Peyer's patch (tissue), 4 donors: Measurements from ENCODE around the gene PDLIM5. TPM values are rescaled to one million over a fixed set of nuclear protein-coding genes. Genes with fewer than 3 reads are reported as not detected.

Experiments
- DNase-seq, 3 donors: peaks; one replicate each; pipeline ENCODE4 v3.0.0-alpha.2; 2017 to 2019
- H3K27ac ChIP-seq, 4 donors: fragments of 200-600 bp; sonication (generic); one replicate each; pipeline ENCODE4 v1.5.1; 2016 to 2019
- H3K27me3 ChIP-seq, 2 donors: fragments of 200-600 bp; sonication (generic); one replicate each; pipeline ENCODE4 v1.5.1; 2019
- H3K36me3 ChIP-seq, 3 donors: fragments of 200-600 bp; sonication (generic); one replicate each; pipeline ENCODE4 v1.5.1; 2016 to 2019
- H3K4me1 ChIP-seq, 4 donors: fragments of 200-600 bp; sonication (generic); one replicate each; pipeline ENCODE4 v1.5.1; 2016 to 2019
- H3K4me3 ChIP-seq, 4 donors: fragments of 200-600 bp; sonication (generic); 1 replicate in 3 of 4; 2 replicates in 1 of 4; pipeline ENCODE4 v1.5.1; 2016 to 2019; ENCODE audit warnings: mild to moderate bottlenecking in 1 of 4
- H3K9me3 ChIP-seq, 4 donors: fragments of 200-600 bp; sonication (generic); one replicate each; pipeline ENCODE4 v1.5.1; 2016 to 2019; ENCODE audit warnings: mild to moderate bottlenecking in 1 of 4
- POLR2A ChIP-seq, 2 donors: fragments of 450-650 bp; IDR thresholded peaks; one replicate each; pipeline ENCODE4 v1.5.1; 2017; ENCODE audit warnings: antibody characterized with exemption in 2 of 2, mild to moderate bottlenecking in 2 of 2, moderate library complexity in 2 of 2
- total RNA-seq, 4 donors: library from RNA; depleted of rRNA; stranded (reverse); fragments of >200 nt; gene quantifications; one replicate each; pipeline ENCODE4 v1.1.0, GENCODE V29; 2016
- TF ChIP-seq, protein P1 (sequence below), 6 experiments: fragments of 450-650 bp in 4 of 6; fragments of 200-600 bp in 2 of 6; sonication (generic) in 1 of 6; IDR thresholded peaks; one replicate each; pipeline ENCODE4 v1.5.1; 2017 to 2019; ENCODE audit warnings: antibody characterized with exemption in 6 of 6, mild to moderate bottlenecking in 3 of 6, moderate library complexity in 1 of 6

Gene PDLIM5
- total RNA-seq, 4 donors from 2014 or later = 112 to 197 (median 158) TPM

DNA sequence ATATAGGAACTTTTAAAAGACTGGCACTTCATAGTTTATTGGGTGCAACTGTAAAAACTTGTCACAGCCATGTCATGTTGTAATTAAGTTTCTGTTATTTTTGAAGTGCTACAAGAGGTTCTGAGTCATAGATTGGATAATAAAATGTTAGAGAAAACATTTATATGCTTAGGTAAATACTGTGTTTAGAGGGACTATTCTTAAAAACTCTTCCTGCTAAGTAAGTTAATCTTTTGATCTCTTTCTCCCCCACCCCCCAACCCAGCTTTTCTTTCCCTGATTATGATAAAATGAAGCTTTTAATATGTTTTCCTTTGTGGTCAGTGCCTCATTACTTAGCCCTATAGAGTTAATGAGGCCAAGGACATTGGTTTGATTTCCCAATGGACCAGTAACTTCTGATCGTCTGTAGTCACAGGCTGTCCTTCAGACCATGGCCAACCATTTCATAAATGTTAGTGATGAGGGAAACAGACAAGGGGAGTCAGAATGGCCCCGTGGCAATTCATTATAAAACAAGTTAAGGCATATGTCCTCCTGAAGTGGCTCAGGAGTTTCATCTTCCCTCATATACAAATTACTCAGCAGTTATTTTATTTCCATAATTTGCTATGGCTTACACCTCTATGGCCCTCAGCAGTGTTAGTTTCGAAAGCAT is 3.9 kb upstream of the PDLIM5 start:
- Histone ChIP-seq H3K36me3 (no peaks in the 10 kb centered on the region), H3K4me3 (no peak overlapping the region), H3K4me1 (peaks cover 0 to 6% (median 0%) of the 10 kb centered on the region in 4 donors), H3K27ac (peak overlapping the region in 1 of 4 donors; percentile 0), H3K9me3 (peaks cover 0 to 3% (median 0%) of the 10 kb centered on the region in 4 donors), H3K27me3 (no peaks in the 10 kb centered on the region)
- no peak for DNase-seq
- TF ChIP-seq POLR2A (IDR thresholded peaks at IDR 0.05) = no peak
- TF ChIP-seq, protein P1, sequence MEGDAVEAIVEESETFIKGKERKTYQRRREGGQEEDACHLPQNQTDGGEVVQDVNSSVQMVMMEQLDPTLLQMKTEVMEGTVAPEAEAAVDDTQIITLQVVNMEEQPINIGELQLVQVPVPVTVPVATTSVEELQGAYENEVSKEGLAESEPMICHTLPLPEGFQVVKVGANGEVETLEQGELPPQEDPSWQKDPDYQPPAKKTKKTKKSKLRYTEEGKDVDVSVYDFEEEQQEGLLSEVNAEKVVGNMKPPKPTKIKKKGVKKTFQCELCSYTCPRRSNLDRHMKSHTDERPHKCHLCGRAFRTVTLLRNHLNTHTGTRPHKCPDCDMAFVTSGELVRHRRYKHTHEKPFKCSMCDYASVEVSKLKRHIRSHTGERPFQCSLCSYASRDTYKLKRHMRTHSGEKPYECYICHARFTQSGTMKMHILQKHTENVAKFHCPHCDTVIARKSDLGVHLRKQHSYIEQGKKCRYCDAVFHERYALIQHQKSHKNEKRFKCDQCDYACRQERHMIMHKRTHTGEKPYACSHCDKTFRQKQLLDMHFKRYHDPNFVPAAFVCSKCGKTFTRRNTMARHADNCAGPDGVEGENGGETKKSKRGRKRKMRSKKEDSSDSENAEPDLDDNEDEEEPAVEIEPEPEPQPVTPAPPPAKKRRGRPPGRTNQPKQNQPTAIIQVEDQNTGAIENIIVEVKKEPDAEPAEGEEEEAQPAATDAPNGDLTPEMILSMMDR (IDR thresholded peaks at IDR 0.05) = no peak

DNA sequence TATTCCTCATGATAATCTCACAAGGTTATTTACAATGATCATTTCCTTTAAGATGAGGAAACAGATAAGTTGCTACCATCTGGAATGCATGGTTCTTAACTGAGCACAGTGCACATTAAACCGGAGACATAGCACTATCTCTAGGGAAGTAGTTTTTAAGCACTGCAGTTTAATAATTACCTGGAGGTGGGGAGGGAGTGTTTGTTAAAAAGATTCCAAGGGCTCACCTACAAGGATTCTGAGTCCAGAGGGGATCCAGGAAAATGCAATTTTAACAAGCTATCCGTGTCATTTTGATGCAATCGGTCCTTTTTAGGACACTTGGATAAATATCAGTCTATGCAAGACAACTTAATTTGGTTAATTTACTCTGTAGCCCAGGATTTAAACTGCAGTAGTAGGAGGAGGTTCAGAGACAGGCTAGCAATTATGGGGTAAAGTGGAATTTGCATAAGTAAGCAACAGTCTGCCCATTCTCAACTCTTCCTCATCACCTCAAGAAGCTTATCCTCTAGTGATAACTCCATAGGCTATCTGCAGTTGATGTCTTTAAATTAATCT is 2.8 kb upstream of the PDLIM5 start:
- DNase-seq = no peak
- TF ChIP-seq, protein P1 (IDR thresholded peaks at IDR 0.05) = no peak
- TF ChIP-seq POLR2A (IDR thresholded peaks at IDR 0.05) = no peak
- H3K36me3 ChIP-seq = no peaks in the 10 kb centered on the region
- peaks cover 0 to 6% (median 0%) of the 10 kb centered on the region in 4 donors for H3K4me1 ChIP-seq
- H3K27me3 ChIP-seq = no peaks in the 10 kb centered on the region
- peaks cover 0 to 3% (median 0%) of the 10 kb centered on the region in 4 donors for H3K9me3 ChIP-seq
- peak overlapping the region in 1 of 4 donors; percentile 27 for H3K27ac ChIP-seq
- H3K4me3 ChIP-seq = no peak overlapping the region

DNA sequence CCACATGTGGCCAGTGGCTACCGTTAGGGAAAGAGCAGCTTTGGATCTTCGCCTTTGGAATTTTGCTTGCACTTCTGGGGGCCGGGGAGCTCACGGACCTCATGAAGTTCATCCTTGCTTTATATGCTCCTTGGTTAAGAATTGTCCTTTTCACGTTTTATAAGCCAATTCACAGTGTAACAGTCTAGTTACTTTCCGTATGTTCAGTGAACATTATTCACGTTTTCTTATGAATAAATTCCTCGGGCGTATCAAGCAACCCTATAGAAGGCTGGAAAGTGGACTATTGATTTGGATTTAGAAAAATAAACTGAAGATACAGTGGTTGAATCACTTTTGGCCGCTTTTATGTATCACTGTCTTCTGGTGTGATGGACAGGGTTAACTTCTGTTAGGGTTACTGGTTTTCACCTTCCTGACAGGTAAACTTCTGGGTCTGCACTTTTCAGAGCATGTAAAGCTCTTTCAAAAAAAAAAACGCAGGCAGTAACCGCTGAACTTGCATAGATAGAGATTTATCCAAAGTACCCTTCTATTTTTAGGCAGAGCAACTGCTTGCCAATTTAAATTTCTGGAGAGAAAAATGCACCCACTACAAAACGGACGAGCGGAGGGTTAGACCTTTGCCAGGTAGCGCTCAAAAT is 569 bp upstream of the PDLIM5 start:
- peaks cover 0 to 17% (median 0%) of the 10 kb centered on the region in 4 donors for H3K4me1 ChIP-seq
- no peaks in the 10 kb centered on the region for H3K27me3 ChIP-seq
- H3K4me3 ChIP-seq = peak overlapping the region; percentile 90 to 99 (median 92)
- DNase-seq = no peak
- peak overlapping the region; percentile 89 to 100 (median 96) for H3K27ac ChIP-seq
- H3K9me3 ChIP-seq = peaks cover 0 to 3% (median 0%) of the 10 kb centered on the region in 4 donors
- no peak for TF ChIP-seq POLR2A (IDR thresholded peaks at IDR 0.05)
- TF ChIP-seq, protein P1 (IDR thresholded peaks at IDR 0.05) = no peak
- H3K36me3 ChIP-seq = peaks cover 0 to 4% (median 0%) of the 10 kb centered on the region in 3 donors

DNA sequence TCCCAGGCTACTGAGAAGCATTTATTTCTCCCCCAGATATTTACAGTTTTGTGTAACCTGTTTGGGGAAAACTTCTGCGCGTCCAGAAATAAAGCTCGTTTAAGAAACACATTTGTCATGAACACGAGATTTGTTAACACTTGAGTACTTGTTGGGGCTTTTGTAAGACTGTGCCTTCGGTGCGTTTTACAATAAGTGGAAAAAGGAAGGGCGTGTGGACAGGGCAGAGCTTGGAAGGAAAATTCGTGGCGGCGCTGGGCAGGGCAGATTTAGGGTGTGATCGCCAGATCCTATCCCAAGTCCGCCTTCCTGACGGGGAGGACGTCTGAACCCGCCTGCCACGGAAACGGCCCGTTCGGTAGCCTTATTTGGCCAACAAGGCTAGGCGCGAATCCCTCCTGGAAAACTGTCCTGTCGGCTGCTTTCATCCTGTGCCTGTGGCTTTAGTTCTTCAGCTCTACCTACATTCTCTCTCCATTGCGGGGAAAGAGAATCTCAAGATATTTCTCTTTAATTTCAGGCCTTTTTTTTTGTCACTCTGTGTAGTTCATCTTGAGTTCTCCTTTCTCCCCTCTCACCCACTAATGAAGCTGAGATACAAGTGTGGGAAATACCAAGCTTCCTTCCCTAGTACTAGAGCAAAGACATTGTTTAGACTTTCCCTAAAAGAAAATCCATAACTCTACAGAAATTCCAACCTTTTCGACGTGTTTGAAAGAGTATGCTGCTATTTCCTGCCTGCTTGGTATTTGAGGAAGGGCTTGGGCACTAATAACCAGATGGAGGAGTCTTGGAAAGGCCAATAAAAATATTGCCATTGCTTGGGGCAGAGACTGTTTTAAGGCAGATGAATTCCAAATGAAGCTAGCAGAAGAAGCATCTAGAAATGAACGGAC is 982 bp downstream of the PDLIM5 start:
- peak; percentile 48 to 88 (median 86) for DNase-seq
- TF ChIP-seq, protein P1 (IDR thresholded peaks at IDR 0.05) = no peak
- peak; percentile 43 to 77 for TF ChIP-seq POLR2A (IDR thresholded peaks at IDR 0.05)
- no peaks in the 10 kb centered on the region for H3K27me3 ChIP-seq
- peak overlapping the region; percentile 89 to 100 (median 96) for H3K27ac ChIP-seq
- peak overlapping the region; percentile 90 to 99 (median 92) for H3K4me3 ChIP-seq
- peaks cover 0 to 22% (median 0%) of the 10 kb centered on the region in 4 donors for H3K4me1 ChIP-seq
- peaks cover 0 to 11% (median 0%) of the 10 kb centered on the region in 3 donors for H3K36me3 ChIP-seq
- H3K9me3 ChIP-seq = peaks cover 0 to 3% (median 0%) of the 10 kb centered on the region in 4 donors

DNA sequence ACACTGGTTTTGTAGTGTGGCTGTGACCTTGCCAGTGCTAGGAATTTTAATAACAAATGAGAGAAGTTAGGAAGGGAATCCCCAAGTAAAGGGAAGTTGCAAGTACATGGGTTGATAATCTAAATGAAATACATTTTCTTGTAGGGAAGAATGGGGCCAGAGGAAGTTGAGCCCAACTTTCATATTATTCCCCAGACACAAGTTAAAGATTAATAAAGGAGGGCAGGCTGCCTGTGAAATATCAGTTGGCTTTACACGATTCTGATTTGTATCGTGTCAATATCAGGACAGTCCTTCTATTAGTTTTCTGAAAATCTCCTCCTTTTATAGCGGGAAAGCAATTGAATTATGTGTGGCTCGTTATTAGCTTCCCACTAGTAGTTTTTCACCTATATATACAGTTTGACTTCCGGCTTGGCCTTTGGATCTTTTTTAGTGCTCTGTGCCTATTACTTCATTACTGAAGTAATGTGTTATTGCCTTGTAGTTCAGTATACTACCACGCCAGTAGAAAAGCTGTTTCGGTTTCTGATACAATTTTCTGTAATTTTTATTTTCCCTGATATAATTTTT is 1.7 kb downstream of the PDLIM5 start:
- no peaks in the 10 kb centered on the region for H3K27me3 ChIP-seq
- no peak for DNase-seq
- H3K36me3 ChIP-seq = peaks cover 0 to 11% (median 0%) of the 10 kb centered on the region in 3 donors
- H3K4me1 ChIP-seq = peaks cover 0 to 25% (median 0%) of the 10 kb centered on the region in 4 donors
- H3K9me3 ChIP-seq = peaks cover 0 to 3% (median 0%) of the 10 kb centered on the region in 4 donors
- H3K4me3 ChIP-seq = peak overlapping the region in 3 of 4 donors; percentile 90 to 99 (median 92)
- H3K27ac ChIP-seq = peak overlapping the region; percentile 89 to 100 (median 96)
- TF ChIP-seq, protein P1 (IDR thresholded peaks at IDR 0.05) = peak in 3 of 6 experiments; percentile 32 to 46 (median 33)
- peak; percentile 85 to 96 for TF ChIP-seq POLR2A (IDR thresholded peaks at IDR 0.05)
